Activated CD8-positive, alpha-beta T cell treated with anti-CD3 and anti-CD28 coated beads for 36 hours (primary cell): Measurements from ENCODE around the gene HTRA1. TPM values are rescaled to one million over a fixed set of nuclear protein-coding genes. Genes with fewer than 3 reads are reported as not detected.
A peak's percentile ranks its signal among the peaks of the same experiment; 100 is the strongest.

ENCODE experiments used
- ATAC-seq: fragments of 200-7000 bp; cut with Tn5 transposase; one replicate; pipeline ENCODE4 v1.10.0; 2021; ENCODE audit warnings: mild to moderate bottlenecking, moderate library complexity
- CTCF ChIA-PET: fragments of 350-600 bp; sonication (Branson Sonifier 250); formaldehyde crosslinking; loops from one replicate; lab custom pipeline; 2021; ENCODE audit warnings: antibody characterized with exemption; lab: Charles Lee
- POLR2A ChIA-PET: fragments of 350-600 bp; sonication (Branson Sonifier 250); formaldehyde crosslinking; loops from one replicate; lab custom pipeline; 2021; ENCODE audit warnings: antibody characterized with exemption; lab: Charles Lee
- DNase-seq: peaks from one replicate; pipeline ENCODE4 v3.0.0-alpha.2; 2020
- H3K27ac Mint-ChIP-seq: one replicate; pipeline ENCODE4 v1.8.0; 2021; ENCODE audit warnings: mild to moderate bottlenecking, mixed read lengths
- H3K27me3 Mint-ChIP-seq: one replicate; pipeline ENCODE4 v1.8.0; 2021; ENCODE audit warnings: mixed read lengths
- H3K36me3 Mint-ChIP-seq: one replicate; pipeline ENCODE4 v1.8.0; 2021; ENCODE audit warnings: low read depth, mixed read lengths
- H3K4me1 Mint-ChIP-seq: one replicate; pipeline ENCODE4 v1.8.0; 2021; ENCODE audit warnings: low read depth, mixed read lengths
- H3K4me3 Mint-ChIP-seq: one replicate; pipeline ENCODE4 v1.8.0; 2021; ENCODE audit warnings: mild to moderate bottlenecking, moderate library complexity, mixed read lengths
- H3K9me3 Mint-ChIP-seq: one replicate; pipeline ENCODE4 v1.8.0; 2021; ENCODE audit warnings: mixed read lengths
- intact Hi-C: fragments of 100-400 bp; cut with micrococcal nuclease; formaldehyde crosslinking; loops from one replicate; pipeline ENCODE4 v1.10.0; 2022
- total RNA-seq, 2 experiments: library from RNA; stranded (reverse); gene quantifications; one replicate each; pipeline ENCODE4 v1.2.3, GENCODE V29; 2021
- TF ChIP-seq, protein P1 (sequence below): fragments of 200-600 bp; IDR thresholded peaks from one replicate; pipeline ENCODE4 v1.8.0; 2022; ENCODE audit warnings: antibody characterized with exemption, mild to moderate bottlenecking

Gene HTRA1
- total RNA-seq, 2 experiments from 2014 or later = not detected

DNA sequence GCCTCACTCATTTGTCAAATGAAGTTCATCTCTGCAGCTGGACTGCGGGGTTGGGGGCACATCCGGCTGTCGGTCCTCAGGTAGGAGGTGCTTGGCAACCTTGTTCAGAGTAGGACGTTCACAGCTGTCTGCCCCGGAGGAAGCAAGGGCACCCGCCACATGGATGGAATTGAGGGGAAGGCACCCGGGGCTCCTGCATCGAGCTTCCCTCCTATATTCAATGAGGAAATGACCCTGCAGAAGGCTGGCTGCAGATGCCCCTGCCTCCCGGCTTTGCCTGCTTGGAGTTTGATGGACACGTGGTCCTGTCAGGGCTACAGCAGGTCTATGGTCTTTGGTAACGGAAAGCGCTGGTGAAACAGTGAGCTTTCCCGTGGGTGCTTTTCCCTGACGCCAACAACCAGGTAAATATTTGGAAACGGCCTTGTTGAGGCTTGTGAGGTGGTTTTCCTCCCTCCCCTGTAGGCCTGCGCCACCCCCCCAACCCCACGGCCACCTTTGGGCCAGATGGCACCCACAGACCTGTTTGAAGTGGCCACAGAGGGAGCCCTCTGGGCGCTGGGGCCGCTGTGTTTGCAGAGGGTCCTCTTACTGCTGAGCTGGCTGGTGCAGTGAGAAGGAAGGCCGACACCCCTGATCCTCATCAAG lies 32.9 kb downstream of the HTRA1 start:
- no peaks in the 10 kb centered on the region for H3K9me3 Mint-ChIP-seq
- DNase-seq (no peak), ATAC-seq (no peak)
- intact Hi-C loops = no loop called here
- no peak overlapping the region for H3K27ac Mint-ChIP-seq
- peaks cover 4% of the 10 kb centered on the region for H3K27me3 Mint-ChIP-seq
- CTCF ChIA-PET = interaction anchor here (3.4 kb wide), 1 partner anchor 72 kb away, joined by 12 read pairs; no protein-coding TSS in a partner anchor
- H3K4me1 Mint-ChIP-seq = peaks cover 23% of the 10 kb centered on the region
- POLR2A ChIA-PET = interaction anchor here (1.4 to 1.7 kb wide), 2 partner anchors 16 to 21 kb away, joined by 4 read pairs; no protein-coding TSS in a partner anchor
- TF ChIP-seq, protein P1, sequence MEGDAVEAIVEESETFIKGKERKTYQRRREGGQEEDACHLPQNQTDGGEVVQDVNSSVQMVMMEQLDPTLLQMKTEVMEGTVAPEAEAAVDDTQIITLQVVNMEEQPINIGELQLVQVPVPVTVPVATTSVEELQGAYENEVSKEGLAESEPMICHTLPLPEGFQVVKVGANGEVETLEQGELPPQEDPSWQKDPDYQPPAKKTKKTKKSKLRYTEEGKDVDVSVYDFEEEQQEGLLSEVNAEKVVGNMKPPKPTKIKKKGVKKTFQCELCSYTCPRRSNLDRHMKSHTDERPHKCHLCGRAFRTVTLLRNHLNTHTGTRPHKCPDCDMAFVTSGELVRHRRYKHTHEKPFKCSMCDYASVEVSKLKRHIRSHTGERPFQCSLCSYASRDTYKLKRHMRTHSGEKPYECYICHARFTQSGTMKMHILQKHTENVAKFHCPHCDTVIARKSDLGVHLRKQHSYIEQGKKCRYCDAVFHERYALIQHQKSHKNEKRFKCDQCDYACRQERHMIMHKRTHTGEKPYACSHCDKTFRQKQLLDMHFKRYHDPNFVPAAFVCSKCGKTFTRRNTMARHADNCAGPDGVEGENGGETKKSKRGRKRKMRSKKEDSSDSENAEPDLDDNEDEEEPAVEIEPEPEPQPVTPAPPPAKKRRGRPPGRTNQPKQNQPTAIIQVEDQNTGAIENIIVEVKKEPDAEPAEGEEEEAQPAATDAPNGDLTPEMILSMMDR = no peak
- no peaks in the 10 kb centered on the region for H3K36me3 Mint-ChIP-seq
- H3K4me3 Mint-ChIP-seq = no peak overlapping the region

DNA sequence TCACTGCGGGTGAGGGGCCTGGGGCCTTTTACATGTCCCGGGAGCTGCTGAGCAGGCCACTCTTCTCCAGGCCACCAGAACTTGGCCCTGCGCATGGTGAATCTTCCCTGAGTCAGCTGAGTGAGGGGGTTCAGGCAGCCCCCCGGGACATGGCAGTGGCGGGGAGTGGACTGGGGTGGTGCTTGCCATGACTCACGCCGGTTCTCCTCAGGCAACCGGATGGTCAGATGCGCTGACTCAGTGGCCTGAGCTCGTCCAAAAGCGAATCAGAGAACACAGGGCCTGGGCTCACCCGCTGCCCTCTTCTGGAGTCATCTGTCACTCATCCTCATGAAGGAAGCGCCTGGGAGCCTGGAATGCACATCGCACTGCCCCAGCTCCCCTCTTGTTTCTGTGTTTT lies 33.5 kb downstream of the HTRA1 start:
- intact Hi-C loops = no loop called here
- no peak for ATAC-seq

DNA sequence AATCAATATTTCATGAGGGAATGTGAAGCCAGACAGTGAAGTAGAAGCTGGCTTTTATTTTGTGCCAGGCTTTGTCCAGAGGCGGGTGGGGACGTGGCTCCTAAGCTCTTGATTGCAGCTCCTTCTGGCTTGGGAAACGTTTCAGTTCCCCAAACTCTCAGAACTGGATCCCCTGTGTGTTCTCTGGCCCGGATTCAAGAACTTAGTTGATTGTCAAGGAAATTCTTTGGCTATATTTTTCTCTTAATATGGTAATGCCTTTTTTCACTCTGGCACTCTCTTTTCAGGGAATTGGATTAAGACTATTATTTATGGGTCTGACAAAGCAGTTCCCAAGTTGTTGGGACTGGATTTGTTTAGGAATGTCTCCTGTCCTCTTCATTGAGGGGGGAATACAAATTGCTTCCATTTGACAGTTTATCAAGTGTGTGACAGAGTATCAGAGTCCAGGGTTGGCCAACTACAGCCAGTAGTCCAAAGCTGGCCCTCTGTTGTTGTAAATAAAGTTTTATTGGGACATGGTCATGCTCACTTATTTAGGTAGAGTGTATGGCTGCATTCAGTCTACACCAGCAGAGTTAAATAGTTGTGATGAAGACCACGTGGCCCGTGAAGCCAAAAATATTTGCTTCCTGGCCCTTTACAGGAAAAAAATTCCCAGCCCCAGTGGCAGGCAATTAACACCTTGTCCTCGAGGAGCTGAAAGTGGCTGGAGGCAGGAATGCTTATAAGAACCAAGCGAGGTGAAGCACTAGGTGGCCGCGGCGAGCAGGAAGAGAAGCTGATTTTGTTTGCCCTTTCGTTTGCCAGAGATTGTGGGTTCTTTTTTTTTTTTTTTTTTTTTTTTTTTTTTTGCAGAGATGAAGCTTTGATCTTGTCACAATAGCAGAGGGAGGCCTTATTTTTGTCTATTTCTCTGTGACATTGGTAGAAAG lies 34.3 kb downstream of the HTRA1 start:
- no peaks in the 10 kb centered on the region for H3K36me3 Mint-ChIP-seq
- CTCF ChIA-PET = interaction anchor here (1.0 to 3.4 kb wide), 4 partner anchors 12 to 70 kb away, joined by 3 to 12 read pairs (median 3); no protein-coding TSS in a partner anchor
- TF ChIP-seq, protein P1 = no peak
- ATAC-seq (no peak), DNase-seq (peak; percentile 26)
- intact Hi-C loops = no loop called here
- POLR2A ChIA-PET = interaction anchor here (1.4 to 1.7 kb wide), 2 partner anchors 14 to 19 kb away, joined by 4 read pairs; no protein-coding TSS in a partner anchor
- H3K27ac Mint-ChIP-seq = no peak overlapping the region
- no peaks in the 10 kb centered on the region for H3K9me3 Mint-ChIP-seq
- peaks cover 21% of the 10 kb centered on the region for H3K4me1 Mint-ChIP-seq
- H3K4me3 Mint-ChIP-seq = no peak overlapping the region
- peaks cover 4% of the 10 kb centered on the region for H3K27me3 Mint-ChIP-seq

More for the DNA sequence above, 33.5 kb downstream of the HTRA1 start:
- H3K9me3 Mint-ChIP-seq = no peaks in the 10 kb centered on the region
- peaks cover 4% of the 10 kb centered on the region for H3K27me3 Mint-ChIP-seq
- ChIA-PET CTCF (interaction anchor here (1.1 to 3.4 kb wide), 2 partner anchors 44 to 71 kb away, joined by 3 to 12 read pairs; no protein-coding TSS in a partner anchor), POLR2A (interaction anchor here (1.4 to 1.7 kb wide), 2 partner anchors 15 to 20 kb away, joined by 4 read pairs; no protein-coding TSS in a partner anchor)
- H3K36me3 Mint-ChIP-seq = no peaks in the 10 kb centered on the region
- TF ChIP-seq, protein P1 = no peak
- DNase-seq = no peak
- peaks cover 23% of the 10 kb centered on the region for H3K4me1 Mint-ChIP-seq
- no peak overlapping the region for H3K27ac Mint-ChIP-seq
- no peak overlapping the region for H3K4me3 Mint-ChIP-seq

DNA sequence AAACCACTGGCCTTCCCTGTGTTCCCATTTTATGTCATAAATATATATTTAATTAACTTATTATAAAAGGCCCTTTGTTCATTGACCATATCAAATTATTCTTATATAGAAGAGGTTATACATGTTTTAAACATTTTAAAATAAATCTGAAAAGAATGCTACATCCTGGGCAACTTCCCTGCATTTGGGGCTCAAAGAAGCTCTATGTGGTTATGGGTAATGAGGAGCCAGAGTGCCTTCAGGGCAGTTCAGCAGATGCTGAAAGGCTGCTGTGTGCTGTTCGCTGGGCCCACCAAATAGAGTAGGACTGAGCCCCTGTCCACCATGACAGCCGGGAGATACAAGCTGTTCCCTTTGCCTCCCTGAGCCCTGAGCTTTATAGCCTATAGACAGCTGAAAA lies 35.9 kb downstream of the HTRA1 start:
- Mint-ChIP-seq H3K36me3 (no peaks in the 10 kb centered on the region), H3K9me3 (no peaks in the 10 kb centered on the region), H3K4me3 (no peak overlapping the region), H3K4me1 (peaks cover 13% of the 10 kb centered on the region), H3K27me3 (peaks cover 4% of the 10 kb centered on the region), H3K27ac (no peak overlapping the region)
- DNase-seq (no peak), ATAC-seq (no peak)
- ChIA-PET POLR2A (no interaction called here), CTCF (interaction anchor here (0.9 to 1.4 kb wide), 3 partner anchors 10 to 154 kb away, joined by 4 to 5 read pairs (median 4); no protein-coding TSS in a partner anchor)
- intact Hi-C loops = no loop called here
- TF ChIP-seq, protein P1 = no peak
